HL-60 (cell line): ENCODE measurements around the gene P2RX3.

Source experiments
- DNase-seq, 2 experiments: peaks; one replicate each; pipeline ENCODE4 v3.0.0-alpha.2; 2010 to 2020; ENCODE audit warnings: low read depth in 1 of 2, low spot score in 1 of 2
- H3K27ac ChIP-seq: fragments of 250-450 bp; sonication (Bioruptor Pico); replicated peaks from 2 replicates; pipeline ENCODE4 v1.5.1; 2020; ENCODE audit warnings: mild to moderate bottlenecking, moderate library complexity
- H3K27me3 ChIP-seq: fragments of 250-450 bp; sonication (Bioruptor Pico); 2 replicates; pipeline ENCODE4 v1.5.1; 2021; ENCODE audit warnings: mild to moderate bottlenecking, moderate library complexity; ENCODE audit not compliant: insufficient read depth, poor library complexity, severe bottlenecking
- H3K4me3 ChIP-seq: replicated peaks from 2 replicates; pipeline ENCODE4 v1.5.1; 2011; ENCODE audit warnings: mild to moderate bottlenecking, control low read depth, low read length; ENCODE audit not compliant: insufficient read depth
- CTCF ChIP-seq: IDR thresholded peaks from one replicate; pipeline ENCODE4 v1.5.1; 2011; ENCODE audit warnings: low read length, control low read depth, inconsistent platforms; ENCODE audit not compliant: insufficient read depth
- GABPA ChIP-seq: IDR thresholded peaks from 2 replicates; pipeline ENCODE4 v1.6.1; 2012; ENCODE audit warnings: low read depth
- POLR2AphosphoS5 ChIP-seq: IDR thresholded peaks from 2 replicates; pipeline ENCODE4 v1.6.1; 2012; ENCODE audit warnings: low read depth
- REST ChIP-seq: IDR thresholded peaks from 2 replicates; pipeline ENCODE4 v1.6.1; 2012; ENCODE audit warnings: low read depth; ENCODE audit not compliant: insufficient replicate concordance
- SPI1 ChIP-seq: IDR thresholded peaks from 2 replicates; pipeline ENCODE4 v1.6.1; 2012; ENCODE audit warnings: low read depth, mild to moderate bottlenecking, borderline replicate concordance

Gene P2RX3

GRCh38 chr11:57414612-57415212, 76.6 kb downstream of the P2RX3 start:
- no peak overlapping the region for H3K4me3 ChIP-seq
- DNase-seq, result peak in 1 of 2 experiments; percentile 63
- H3K27ac ChIP-seq, result no peak overlapping the region
- no peaks in the 10 kb centered on the region for H3K27me3 ChIP-seq
- TF ChIP-seq POLR2AphosphoS5 (peak; percentile 73), SPI1 (no peak)

- TF ChIP-seq CTCF, result no peak
- no peak for TF ChIP-seq REST
- no peak for TF ChIP-seq SPI1
- TF ChIP-seq POLR2AphosphoS5, result no peak
- TF ChIP-seq GABPA, result no peak
- Histone ChIP-seq H3K27me3 (no peaks in the 10 kb centered on the region), H3K27ac (no peak overlapping the region), H3K4me3 (no peak overlapping the region)
- peak in 1 of 2 experiments; percentile 52 for DNase-seq
Observed at GRCh38 chr11:57416436-57416835, 78.3 kb downstream of the P2RX3 start.

GRCh38 chr11:57417056-57417455, 78.9 kb downstream of the P2RX3 start:
- H3K4me3 ChIP-seq, result no peak overlapping the region
- no peaks in the 10 kb centered on the region for H3K27me3 ChIP-seq
- TF ChIP-seq POLR2AphosphoS5, result no peak
- no peak for TF ChIP-seq SPI1
- no peak for TF ChIP-seq CTCF
- no peak for TF ChIP-seq REST
- TF ChIP-seq GABPA, result no peak
- H3K27ac ChIP-seq, result no peak overlapping the region
- peak in 1 of 2 experiments; percentile 46 for DNase-seq

- TF ChIP-seq GABPA, result no peak
- H3K27ac ChIP-seq, result no peak overlapping the region
Observed at GRCh38 chr11:57418131-57418530, 80.0 kb downstream of the P2RX3 start.

GRCh38 chr11:57419146-57419545, 81.0 kb downstream of the P2RX3 start:
- H3K27me3 ChIP-seq, result no peaks in the 10 kb centered on the region
- TF ChIP-seq SPI1 (no peak), CTCF (no peak), GABPA (no peak), POLR2AphosphoS5 (no peak), REST (no peak)
- peak in 1 of 2 experiments; percentile 62 for DNase-seq
- no peak overlapping the region for H3K4me3 ChIP-seq
- no peak overlapping the region for H3K27ac ChIP-seq

More at GRCh38 chr11:57418131-57418530, 80.0 kb downstream of the P2RX3 start:
- peak in 1 of 2 experiments; percentile 49 for DNase-seq
- no peak overlapping the region for H3K4me3 ChIP-seq
- no peaks in the 10 kb centered on the region for H3K27me3 ChIP-seq
